GM18861 (cell line): ENCODE measurements around the gene GYG1.
A peak's percentile ranks its signal among the peaks of the same experiment; 100 is the strongest.

Source experiments
- ATAC-seq: cut with Tn5 transposase; IDR thresholded peaks from one replicate; pipeline ENCODE4 v1.9.1; 2021; ENCODE audit not compliant: unreplicated experiment

The GYG1 gene

DNA sequence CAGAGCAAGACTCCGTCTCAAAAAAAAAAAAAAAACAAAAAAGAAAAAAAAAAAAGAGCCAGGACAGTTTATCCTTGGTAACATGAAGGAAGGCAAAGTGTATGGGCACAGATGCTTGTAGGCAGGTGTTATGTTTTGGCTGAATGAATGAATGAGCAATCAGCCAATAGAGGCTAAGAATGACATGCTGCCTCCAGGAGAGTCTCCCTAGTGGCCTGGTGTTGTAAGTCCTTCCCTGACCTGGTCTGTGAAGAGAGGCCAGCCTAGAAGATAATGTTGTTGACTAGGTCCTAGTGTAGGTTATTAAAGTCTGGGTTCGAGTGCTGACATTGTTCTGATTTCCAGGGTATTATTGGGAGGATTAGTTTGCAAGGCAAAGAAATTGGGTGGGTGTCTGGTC lies 24.9 kb downstream of the GYG1 start:
- ATAC-seq = no peak

DNA sequence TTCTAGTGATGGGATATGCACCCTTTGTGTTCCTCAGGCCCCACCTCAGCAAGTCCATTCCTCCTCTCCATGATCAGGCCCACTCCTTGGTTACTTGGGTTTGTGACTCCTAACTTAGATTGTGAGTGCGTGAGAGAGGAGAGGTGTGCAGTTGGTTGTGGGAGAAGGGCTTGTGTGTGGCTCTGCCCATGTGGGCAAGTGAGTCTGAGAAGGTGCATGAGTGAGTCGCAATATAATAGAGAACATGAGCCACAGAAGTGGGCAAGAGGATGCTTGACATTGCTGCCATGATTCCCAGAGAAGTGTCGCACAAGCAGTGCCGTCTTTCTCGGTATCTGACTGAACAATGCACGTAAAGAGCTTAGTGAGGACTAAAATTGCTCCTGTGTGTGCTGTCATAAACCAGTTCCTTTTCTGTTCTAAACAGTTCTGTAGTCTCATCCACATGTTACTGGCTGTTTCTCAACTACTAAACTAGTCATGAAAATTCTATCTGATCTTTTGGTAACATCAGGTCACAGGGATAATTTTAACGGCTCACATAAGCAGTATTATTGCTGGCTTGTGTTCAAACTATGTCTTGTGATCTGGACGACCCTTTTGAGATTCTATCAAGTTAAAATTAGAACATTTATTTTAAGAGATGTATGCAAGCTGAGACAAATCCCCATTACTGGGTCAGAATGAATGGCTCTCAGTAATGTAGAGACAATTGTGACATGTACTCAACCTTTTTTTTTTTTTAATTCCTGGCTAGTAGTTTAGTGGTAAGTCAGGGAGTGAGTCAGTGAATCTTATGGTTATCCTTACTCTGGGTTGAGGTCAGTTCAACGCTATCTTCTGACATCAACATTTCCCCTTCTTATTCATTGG lies 25.6 kb downstream of the GYG1 start:
- ATAC-seq = no peak

DNA sequence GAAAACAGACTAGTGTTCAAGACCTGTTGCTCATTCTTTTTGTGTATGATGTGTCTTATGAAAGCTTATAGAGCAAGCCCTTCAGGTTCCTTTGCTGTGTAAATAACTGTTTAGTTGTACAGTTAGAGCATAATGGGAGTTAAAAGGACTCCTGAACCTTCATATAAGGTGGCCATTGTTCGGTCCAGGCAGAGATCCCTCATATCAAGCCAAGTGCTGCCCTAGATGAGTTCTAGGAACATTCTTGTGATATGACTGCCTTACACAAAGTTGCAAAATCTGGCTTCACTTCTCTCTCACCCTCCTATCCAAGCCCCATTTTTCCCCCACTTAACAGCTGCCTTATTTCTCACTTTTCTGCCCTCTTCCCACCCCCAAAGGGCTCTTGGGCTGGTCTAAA lies 26.9 kb downstream of the GYG1 start:
- no peak for ATAC-seq

DNA sequence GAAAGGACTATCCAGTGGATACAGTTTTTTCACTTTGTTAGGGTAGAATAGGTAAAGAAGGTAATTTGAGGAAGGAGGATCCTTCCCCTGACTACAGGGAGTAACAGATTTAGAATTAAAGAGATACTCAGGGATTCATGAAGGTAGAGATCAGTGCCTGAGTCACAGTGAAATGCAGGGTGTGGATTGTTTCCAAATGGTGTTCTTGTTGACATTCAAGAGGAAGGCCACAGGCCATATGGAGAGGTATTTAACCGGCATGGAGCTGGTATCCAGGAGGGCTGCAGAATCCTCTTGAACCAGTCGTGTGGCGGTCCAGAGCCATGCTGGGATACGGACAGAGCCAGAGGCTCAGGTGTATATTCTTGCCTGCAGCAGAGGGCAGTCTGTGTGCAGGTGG lies 28.2 kb downstream of the GYG1 start:
- ATAC-seq = no peak

DNA sequence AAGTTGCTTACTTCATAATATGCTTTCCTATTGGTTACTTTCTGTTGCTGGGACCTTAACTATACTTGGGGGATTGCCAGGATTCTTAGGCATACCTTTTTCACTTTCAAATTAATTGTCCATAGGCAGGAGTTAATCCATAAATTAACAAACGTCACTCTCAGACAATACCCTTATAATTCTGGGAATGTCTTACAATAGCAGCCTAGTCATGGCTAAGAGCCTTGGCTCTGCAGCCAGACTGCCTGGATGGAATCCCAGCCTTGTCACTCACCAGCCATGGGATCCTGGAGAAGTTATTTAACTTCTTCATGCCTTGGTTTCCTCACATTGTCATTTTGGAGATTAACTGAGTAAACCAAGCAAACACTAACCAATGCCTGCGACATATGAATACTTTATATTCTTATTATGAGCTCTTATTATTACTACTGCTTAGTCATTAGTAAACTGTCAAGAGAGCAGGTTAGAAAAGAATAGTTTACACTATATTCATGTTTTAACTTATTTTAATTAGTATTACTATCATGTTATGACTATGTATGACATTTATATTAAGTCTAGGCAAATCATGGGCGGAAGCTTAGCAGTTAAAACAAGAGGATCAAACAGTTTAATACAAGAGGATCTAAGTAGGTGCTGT lies 29.0 kb downstream of the GYG1 start:
- ATAC-seq = no peak

DNA sequence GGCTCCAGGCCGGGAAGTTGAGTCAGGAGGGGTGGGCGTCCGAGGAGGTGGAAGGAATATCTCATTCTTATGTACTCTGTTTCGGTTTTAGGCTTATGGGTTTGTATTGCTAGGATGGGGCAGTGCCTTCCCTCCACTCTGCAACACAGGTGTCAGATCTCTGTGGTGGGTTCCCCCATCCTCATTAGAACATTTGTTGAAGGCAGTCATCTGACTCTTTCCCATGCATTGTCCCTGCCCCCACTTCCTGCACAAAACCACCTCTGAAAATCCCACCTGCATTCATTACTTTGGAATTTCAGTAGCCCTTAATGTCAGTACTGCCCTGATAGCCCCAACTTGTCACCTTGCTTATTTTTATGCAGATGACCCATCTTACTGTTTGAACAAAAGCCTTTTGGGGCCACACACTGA lies 29.5 kb downstream of the GYG1 start:
- no peak for ATAC-seq

DNA sequence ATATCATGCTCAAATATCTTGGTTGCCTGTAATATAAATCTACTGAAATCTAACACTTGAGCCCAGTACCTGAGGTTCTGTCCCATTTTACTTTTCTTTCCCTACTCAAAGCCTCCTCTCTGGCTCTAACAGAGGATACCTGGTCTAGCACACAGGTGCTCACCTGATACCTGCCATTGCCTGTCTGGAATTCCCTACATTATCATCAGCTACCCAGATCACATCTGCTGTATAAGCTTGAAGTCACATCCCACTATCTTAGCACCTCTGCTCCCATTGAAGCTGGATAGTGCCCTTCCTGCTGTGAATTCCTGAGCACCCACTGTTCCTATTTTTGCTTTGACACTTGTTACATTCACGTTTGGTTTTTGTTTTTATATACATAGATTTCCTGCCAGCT lies 30.5 kb downstream of the GYG1 start:
- ATAC-seq = no peak

DNA sequence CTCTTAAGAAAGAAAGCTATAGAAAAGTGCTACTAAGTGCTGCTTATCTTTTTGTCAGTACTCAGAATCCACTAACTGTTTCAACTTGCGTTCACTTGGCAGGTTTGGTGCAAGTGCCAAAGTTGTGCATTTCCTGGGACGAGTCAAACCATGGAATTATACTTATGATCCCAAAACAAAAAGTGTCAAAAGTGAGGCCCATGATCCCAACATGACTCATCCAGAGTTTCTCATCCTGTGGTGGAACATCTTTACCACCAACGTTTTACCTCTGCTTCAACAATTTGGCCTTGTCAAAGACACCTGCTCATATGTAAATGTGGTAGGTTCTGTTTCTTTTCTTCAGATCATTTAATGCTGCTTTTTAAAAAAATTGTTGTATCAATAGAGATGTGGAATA lies 32.6 kb downstream of the GYG1 start:
- ATAC-seq = no peak

DNA sequence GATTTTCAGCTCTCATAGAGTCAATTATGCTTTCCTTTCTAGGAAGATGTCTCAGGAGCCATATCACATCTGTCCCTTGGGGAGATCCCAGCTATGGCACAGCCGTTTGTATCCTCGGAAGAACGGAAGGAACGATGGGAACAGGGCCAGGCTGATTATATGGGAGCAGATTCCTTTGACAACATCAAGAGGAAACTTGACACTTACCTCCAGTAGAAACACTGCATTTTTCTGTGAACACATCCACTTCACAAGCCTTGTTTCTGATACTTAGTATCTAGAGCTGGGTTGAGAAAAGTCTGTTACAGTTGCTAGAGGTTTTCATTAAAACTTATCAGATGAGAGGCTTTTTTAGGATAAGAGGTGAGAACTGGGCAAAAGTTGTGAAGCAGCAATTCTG lies 35.4 kb downstream of the GYG1 start:
- no peak for ATAC-seq

DNA sequence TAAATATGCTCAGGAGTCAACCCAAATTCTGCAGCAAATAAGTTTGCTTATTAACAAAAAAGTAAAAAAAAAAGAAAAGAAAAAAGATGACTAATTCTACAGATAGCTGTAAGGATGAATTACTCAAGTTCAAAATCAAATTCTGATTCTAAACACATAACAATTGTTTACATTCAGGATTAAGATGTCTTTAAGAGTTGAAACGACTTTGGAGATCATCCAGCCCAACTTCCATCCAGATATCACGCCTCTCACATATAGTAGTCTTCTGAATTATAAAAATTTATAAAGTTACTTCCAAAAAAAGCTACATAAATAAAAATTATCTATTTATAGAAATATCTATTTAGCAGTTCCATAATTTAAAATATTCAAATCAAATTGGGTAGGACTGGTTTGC lies 39.8 kb downstream of the GYG1 start:
- ATAC-seq = no peak

DNA sequence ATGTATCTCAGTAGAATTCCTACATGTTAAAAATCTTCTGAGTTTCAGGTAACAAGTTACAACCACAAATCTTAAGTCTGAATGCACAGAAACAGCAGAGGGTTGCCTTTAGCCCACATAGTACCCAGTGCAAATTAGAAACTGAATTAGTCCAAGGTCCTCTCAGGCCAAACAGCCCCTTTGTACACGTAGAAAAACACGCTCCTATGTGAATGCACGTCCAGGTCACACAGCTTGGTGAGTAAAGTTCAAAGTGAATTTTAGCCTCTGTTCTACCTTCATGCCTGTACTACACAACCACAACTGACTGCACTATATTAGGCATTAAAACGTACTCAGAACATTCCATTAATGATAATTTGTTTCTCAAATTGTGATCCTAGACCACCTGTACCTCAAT lies 46.3 kb downstream of the GYG1 start:
- no peak for ATAC-seq

DNA sequence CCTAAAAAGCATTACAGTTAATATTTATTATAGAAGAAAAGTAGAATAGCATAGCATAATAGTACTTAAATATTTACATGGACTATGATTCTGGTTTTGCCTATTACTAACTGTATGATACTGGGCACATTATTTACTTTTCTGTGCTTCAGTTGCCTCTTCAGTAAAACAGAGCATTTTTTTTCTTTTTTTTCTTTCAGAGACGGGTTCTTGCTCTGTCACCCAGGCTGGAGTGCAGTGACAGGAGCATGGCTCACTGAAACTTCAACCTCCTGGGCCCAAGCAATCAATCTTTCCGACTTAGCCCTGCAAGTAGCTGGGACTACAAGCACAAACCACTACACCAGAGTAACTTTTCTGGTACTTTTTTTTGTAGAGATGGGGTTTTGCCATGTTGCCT lies 47.0 kb downstream of the GYG1 start:
- no peak for ATAC-seq

DNA sequence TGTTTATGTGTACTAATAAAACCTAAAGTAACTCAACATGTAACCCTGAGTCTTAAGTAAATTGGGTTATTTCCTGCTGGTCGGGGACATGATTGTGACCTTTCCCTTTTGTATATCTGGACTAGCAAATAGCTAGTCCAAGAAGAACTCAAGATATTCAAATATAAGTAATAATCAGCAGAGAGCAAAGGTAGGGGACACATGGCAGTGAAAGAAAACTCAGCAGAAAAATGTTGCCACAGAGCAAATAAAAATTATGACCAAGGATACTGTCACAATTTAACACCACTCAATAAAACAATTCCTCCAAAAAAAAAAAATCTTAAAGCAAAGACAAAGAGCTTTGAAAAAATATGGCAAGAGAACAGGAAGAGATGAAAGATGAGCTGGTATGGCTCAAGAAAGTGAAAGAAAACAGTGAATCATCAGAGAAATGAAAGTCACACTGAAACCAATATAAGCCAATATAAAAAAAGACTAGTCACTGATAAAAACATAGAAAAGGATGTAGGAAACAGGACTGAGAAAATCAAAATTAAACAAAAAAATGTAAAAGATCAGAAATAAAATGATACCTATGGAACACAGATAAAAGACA lies 51.5 kb downstream of the GYG1 start:
- peak; percentile 87 for ATAC-seq

DNA sequence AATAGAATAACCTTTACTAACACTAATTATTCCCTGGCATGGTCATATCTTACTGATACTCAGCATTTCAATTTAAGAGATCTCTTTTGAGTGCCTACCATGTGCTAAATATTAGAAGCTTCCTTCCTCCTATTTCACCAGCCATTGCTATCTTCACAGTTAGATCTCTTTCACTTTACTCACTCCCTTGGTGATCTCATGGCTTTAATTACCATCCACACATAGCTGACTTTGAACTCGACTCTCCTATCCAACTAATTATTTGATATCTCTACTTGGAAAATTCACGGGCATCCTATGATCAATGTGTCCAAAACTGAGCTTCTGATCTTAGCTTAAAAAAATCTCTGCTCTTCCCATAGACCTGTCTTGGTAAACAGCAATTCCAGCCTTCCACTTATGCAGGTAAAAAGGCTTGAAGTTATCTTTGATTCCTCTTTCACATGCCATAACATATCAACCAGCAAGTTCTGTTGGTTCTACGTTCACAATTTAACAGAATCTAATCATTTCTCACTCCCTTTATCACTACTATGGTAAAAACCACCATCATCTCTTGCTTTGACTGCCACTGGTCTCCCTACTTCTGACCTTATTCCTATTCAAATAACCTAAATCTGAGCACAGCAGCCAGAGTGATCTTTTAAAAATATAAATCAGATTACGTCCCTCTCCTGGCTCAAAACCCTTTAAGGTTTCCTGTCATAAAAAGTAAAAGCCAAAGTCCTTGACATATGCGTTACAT lies 53.2 kb downstream of the GYG1 start:
- no peak for ATAC-seq

DNA sequence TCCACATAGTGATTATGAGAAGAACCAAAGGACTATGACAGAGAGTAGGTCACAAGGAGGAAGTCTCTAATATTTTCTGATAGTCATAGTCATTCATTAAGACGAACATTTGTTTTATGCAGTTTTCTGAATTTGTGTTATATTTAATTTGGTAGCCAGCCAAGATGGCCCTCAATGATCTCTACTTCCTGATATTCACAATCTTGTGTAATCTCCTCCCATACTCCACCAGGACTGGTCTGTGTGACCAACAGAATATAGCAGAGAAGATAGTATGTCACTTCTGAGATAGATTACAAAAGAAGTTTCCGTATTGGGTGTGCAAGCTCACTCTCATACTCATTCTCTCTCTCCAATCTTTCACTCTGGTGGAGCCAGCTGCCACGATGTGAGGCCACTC lies 64.2 kb downstream of the GYG1 start:
- no peak for ATAC-seq

DNA sequence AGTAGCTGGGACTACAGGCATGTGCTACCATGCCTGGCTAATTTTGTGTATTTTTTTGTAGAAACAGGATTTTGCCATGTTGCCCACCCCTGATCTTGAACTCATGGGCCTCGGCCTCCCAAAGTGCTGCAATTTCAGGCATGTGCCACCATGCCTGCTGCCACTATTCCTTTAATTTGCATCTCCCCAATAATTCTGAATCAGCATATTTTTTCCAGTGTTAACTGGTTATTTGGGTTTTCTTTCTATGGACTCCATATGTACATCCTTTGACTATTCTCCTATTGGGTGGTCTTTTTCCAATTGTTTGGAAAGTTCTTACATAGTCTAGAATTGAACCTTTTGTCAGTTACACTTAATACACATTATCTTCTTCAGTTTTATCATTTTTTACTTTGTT lies 66.9 kb downstream of the GYG1 start:
- ATAC-seq = no peak

DNA sequence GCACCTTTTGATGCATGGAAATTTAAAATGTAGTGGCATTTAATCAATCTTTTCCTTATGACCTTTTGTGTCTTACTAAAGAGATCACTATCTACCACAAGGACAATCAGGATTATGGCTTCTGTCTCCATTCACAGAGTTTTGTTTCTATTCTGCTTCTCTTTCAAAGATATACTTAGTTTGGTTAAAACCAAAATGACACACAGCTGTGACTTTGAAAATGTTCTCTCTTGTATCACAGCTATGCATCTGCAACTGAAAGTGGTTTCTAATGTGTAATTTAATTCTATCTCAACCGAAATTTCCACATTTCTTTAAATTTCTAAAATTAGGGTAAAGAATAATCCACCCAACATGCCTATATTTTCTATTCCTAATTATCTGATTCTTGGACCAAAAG lies 67.3 kb downstream of the GYG1 start:
- ATAC-seq = no peak

DNA sequence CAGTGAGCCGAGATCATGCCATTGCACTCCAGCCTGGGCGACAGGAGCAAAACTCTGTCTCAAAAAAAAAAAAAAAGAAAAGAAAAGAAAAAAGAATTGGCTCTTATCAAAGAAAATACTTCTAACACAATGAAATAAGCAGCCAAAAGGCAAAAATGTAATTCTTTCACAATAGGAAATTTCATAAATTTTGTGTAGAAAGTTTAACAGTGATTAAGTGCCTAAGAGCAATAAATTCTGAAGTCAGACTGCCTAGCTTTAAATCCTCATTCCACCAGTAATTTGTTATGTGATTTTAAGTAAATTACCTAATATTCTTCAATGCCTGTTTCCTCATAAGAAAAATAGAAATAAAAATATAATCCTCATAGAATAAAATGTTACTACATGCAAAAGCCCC lies 70.4 kb downstream of the GYG1 start:
- no peak for ATAC-seq

DNA sequence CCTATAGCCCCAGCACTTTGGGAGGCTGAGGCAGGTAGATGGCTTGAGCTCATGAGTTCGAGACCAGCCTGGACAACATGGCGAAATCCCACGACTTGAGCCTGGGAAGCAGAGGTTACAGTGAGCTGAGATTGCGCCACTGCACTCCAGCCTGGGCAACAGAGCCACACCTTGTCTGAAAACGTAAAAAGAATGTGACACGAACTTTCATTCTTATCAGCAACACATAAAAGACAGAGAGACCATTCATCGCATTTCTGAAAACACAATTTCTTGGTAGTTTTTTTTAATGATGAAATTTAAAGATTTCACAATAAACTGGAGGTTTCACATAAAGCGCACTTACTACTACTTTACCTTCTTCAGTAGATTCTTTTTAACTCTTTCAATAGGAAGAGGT lies 76.5 kb downstream of the GYG1 start:
- no peak for ATAC-seq
